PC-3 (cell line): ENCODE results near the gene MAEA. TPM values are rescaled to one million over a fixed set of nuclear protein-coding genes. Genes with fewer than 3 reads are reported as not detected.

Source experiments
- ATAC-seq: fragments of 200-7000 bp; cut with Tn5 transposase; 2 replicates; pipeline ENCODE4 v1.9.1; 2020; ENCODE audit warnings: mild to moderate bottlenecking, moderate library complexity
- BruUV-seq: library from RNA; stranded (reverse); fragments of 400-500 nt; replicated peaks from 2 replicates; lab custom pipeline; 2021; lab: Mats Ljungman, UMichigan
- CTCF ChIA-PET: fragments of 300-600 bp; sonication (Branson Sonifier 250); formaldehyde crosslinking; loops from one replicate; lab custom pipeline; 2022; ENCODE audit warnings: antibody characterized with exemption; lab: Charles Lee
- POLR2A ChIA-PET: fragments of 300-600 bp; sonication (Branson Sonifier 250); formaldehyde crosslinking; loops from one replicate; lab custom pipeline; 2022; ENCODE audit warnings: antibody characterized with exemption; ENCODE audit not compliant: unreplicated experiment; lab: Charles Lee
- DNase-seq: peaks from one replicate; pipeline ENCODE4 v3.0.0-alpha.2; 2015
- H2AFZ ChIP-seq: fragments of 300-600 bp; sonication (generic); 2 replicates; pipeline ENCODE4 v1.6.0; 2016; ENCODE audit warnings: antibody characterized with exemption, low read length
- H3F3A ChIP-seq: fragments of 300-600 bp; sonication (generic); one replicate; pipeline ENCODE4 v1.6.0; 2017; ENCODE audit warnings: antibody characterized with exemption, low read length, control low read depth, mild to moderate bottlenecking; ENCODE audit not compliant: unreplicated experiment
- H3K27ac ChIP-seq: fragments of 300-600 bp; sonication (generic); 2 replicates; pipeline ENCODE4 v1.5.1; 2016; ENCODE audit warnings: mild to moderate bottlenecking, low read length
- H3K27me3 ChIP-seq: fragments of 300-600 bp; sonication (generic); 2 replicates; pipeline ENCODE4 v1.6.1; 2016; ENCODE audit warnings: low read length, mixed read lengths
- H3K36me3 ChIP-seq: fragments of 300-600 bp; sonication (generic); 2 replicates; pipeline ENCODE4 v1.6.1; 2016; ENCODE audit warnings: low read depth, mixed run types, low read length, mixed read lengths
- H3K4me1 ChIP-seq: fragments of 300-600 bp; sonication (generic); 2 replicates; pipeline ENCODE4 v1.5.1; 2016; ENCODE audit warnings: low read length; ENCODE audit not compliant: insufficient read depth
- H3K4me2 ChIP-seq: fragments of 300-600 bp; sonication (generic); 2 replicates; pipeline ENCODE4 v1.6.0; 2016; ENCODE audit warnings: low read length
- H3K4me3 ChIP-seq: fragments of 300-600 bp; sonication (generic); 2 replicates; pipeline ENCODE4 v1.5.1; 2016; ENCODE audit warnings: mild to moderate bottlenecking, low read length, mixed read lengths
- H3K79me2 ChIP-seq: fragments of 300-600 bp; sonication (generic); 2 replicates; pipeline ENCODE4 v1.6.1; 2017; ENCODE audit warnings: low read length, mixed read lengths
- H3K9ac ChIP-seq: fragments of 300-600 bp; sonication (generic); 2 replicates; pipeline ENCODE4 v1.6.0; 2016; ENCODE audit warnings: mild to moderate bottlenecking, low read length
- H3K9me2 ChIP-seq: fragments of 300-600 bp; sonication (generic); replicated peaks from 2 replicates; pipeline ENCODE4 v1.6.1; 2016; ENCODE audit warnings: mixed run types, low read length, mixed read lengths
- H3K9me3 ChIP-seq: fragments of 300-600 bp; sonication (generic); 2 replicates; pipeline ENCODE4 v1.6.1; 2016; ENCODE audit warnings: low read length, mixed read lengths
- H4K20me1 ChIP-seq: fragments of 300-600 bp; sonication (generic); 2 replicates; pipeline ENCODE4 v1.6.1; 2016; ENCODE audit warnings: low read length, mixed read lengths
- EZH2 ChIP-seq: fragments of 300-600 bp; sonication (generic); IDR thresholded peaks from one replicate; pipeline ENCODE4 v1.6.1; 2017; ENCODE audit warnings: antibody characterized with exemption, mild to moderate bottlenecking, low read length; ENCODE audit not compliant: unreplicated experiment
- EZH2phosphoT487 ChIP-seq: fragments of 300-600 bp; sonication (generic); IDR thresholded peaks from 2 replicates; pipeline ENCODE4 v1.6.1; 2018; ENCODE audit warnings: mild to moderate bottlenecking, antibody characterized with exemption, low read length, borderline replicate concordance
- intact Hi-C: fragments of 100-400 bp; cut with micrococcal nuclease; formaldehyde crosslinking; loops from 2 replicates; pipeline ENCODE4 v1.9.0; 2023
- total RNA-seq: library from RNA; depleted of rRNA; stranded (reverse); fragments of >200 nt; gene quantifications from 2 replicates; pipeline ENCODE4 v1.2.3, GENCODE V29; 2014
- TF ChIP-seq, protein P1 (sequence below): fragments of 300-600 bp; sonication (generic); conservative IDR thresholded peaks from 2 replicates; pipeline ENCODE4 v1.5.1; 2017; ENCODE audit warnings: antibody characterized with exemption, low read depth, mild to moderate bottlenecking, low read length

The MAEA gene
- total RNA-seq, 1 experiment from 2014 or later: 48.1 TPM

DNA sequence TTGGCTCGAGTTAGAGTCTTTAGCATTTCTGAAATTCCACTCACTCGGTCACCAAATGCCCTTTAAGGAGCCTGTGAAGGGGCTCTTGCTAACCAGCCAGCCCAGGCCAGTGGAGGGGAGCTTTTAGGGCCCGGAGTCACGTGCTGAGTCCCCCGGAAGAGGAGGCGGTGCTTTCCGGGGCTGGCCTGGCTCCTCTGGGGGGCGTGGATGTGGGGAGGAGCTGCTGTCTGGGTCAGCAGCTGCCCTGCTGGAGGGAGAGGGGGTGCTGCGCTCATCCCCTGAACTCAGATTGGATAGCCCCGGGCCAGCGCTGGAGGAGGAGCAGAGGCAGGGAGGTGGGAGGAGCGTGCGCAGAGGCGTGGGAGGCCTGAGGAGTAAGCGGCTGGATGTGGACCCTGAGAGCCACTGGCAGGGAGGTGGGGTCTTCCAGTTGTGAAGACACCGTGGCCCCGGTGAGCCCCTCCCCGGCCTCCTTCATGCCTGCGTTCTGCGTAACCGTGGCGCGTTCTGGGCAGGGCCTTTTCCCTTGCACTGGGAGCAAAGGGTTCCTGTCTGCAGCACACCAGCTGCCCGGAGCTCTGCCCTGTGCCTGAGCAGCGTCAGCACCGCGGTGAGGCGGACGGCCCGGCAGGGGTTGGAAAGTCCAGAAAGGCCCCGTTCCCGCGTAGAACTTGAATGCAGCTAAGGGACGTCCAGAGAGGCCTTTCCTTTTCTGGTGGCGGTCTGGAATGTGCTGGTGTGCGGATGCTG lies 19.7 kb downstream of the MAEA start:
- Histone ChIP-seq H4K20me1 (no peaks in the 10 kb centered on the region), H3K79me2 (peaks cover 73% of the 10 kb centered on the region), H2AFZ (no peak overlapping the region), H3K9ac (no peak overlapping the region), H3K9me2 (no peaks in the 10 kb centered on the region), H3K4me2 (no peak overlapping the region), H3K4me1 (peaks cover 6% of the 10 kb centered on the region; the same call in 1 of the 2 replicates), H3K36me3 (peaks cover 7% of the 10 kb centered on the region), H3F3A (no peaks in the 10 kb centered on the region), H3K9me3 (no peaks in the 10 kb centered on the region), H3K27ac (no peak overlapping the region), H3K4me3 (no peak overlapping the region), H3K27me3 (no peaks in the 10 kb centered on the region)
- CTCF ChIA-PET: no interaction called here
- DNase-seq (no peak), ATAC-seq (no peak)
- TF ChIP-seq EZH2 (no peak), EZH2phosphoT487 (no peak)
- TF ChIP-seq, protein P1, sequence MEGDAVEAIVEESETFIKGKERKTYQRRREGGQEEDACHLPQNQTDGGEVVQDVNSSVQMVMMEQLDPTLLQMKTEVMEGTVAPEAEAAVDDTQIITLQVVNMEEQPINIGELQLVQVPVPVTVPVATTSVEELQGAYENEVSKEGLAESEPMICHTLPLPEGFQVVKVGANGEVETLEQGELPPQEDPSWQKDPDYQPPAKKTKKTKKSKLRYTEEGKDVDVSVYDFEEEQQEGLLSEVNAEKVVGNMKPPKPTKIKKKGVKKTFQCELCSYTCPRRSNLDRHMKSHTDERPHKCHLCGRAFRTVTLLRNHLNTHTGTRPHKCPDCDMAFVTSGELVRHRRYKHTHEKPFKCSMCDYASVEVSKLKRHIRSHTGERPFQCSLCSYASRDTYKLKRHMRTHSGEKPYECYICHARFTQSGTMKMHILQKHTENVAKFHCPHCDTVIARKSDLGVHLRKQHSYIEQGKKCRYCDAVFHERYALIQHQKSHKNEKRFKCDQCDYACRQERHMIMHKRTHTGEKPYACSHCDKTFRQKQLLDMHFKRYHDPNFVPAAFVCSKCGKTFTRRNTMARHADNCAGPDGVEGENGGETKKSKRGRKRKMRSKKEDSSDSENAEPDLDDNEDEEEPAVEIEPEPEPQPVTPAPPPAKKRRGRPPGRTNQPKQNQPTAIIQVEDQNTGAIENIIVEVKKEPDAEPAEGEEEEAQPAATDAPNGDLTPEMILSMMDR: no peak
- intact Hi-C loops: no loop called here
- no TSS peak for BruUV-seq
- POLR2A ChIA-PET: no interaction called here

DNA sequence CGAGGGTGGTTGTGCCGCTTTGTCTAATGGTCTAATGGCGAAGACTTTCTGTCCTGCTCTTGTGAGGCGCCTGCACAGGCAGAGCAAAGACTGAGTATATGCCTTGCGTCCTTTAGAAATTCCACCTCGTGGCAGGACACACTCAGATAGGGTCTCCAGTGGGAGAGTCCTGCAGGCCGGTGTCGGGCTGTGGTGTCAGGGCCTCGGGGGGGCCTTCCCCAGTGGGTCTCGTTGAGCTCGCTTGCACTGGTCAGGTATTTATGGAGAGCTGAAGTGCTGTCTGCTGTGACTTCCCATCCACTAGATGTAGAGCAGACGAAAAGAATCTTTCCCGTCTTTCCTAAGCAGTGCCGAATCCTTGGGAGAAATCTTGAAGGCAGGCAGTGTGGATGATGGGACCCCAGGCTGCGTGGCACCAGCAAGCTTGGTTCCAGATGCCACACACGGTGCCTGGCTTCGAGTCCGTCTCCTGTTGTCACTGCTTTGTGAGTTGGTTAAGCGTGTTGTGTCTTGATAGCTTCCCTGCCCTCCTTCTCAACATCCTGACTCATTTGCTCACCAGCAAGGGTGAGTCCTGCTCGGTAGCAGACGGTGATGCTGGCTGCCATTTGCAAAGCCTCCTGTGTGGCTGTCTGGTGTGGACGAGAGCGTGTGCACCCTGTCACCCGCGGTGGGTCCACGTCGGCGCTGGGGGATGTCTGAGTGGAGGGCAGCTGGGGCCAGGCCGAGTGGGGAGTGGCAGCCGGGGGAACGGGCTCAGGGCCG lies 20.5 kb downstream of the MAEA start:
- peaks cover under 1% of the 10 kb centered on the region; the same call in 1 of the 2 replicates for H3K4me1 ChIP-seq
- peaks cover 65% of the 10 kb centered on the region for H3K79me2 ChIP-seq
- H3K9me3 ChIP-seq: no peaks in the 10 kb centered on the region
- POLR2A ChIA-PET: no interaction called here
- H3K9ac ChIP-seq: no peak overlapping the region
- H3F3A ChIP-seq: no peaks in the 10 kb centered on the region
- H3K27ac ChIP-seq: no peak overlapping the region
- BruUV-seq: no TSS peak
- H4K20me1 ChIP-seq: no peaks in the 10 kb centered on the region
- DNase-seq (no peak), ATAC-seq (no peak)
- no peak overlapping the region for H3K4me2 ChIP-seq
- no peak for TF ChIP-seq EZH2
- TF ChIP-seq EZH2phosphoT487: no peak
- TF ChIP-seq, protein P1: no peak
- H3K4me3 ChIP-seq: no peak overlapping the region
- H2AFZ ChIP-seq: no peak overlapping the region
- no peaks in the 10 kb centered on the region for H3K27me3 ChIP-seq
- CTCF ChIA-PET: no interaction called here
- intact Hi-C loops: no loop called here
- peaks cover 4% of the 10 kb centered on the region for H3K36me3 ChIP-seq
- no peaks in the 10 kb centered on the region for H3K9me2 ChIP-seq
